Activated CD4-positive, alpha-beta T cell treated with anti-CD3 and anti-CD28 coated beads for 4 hours (primary cell): ENCODE measurements around the gene PIP.
"Not testable (repeated sequence)": the region's sequence is repeated elsewhere in the genome, so short reads cannot be mapped to it uniquely, and the experiment has no call there.

ENCODE experiments used
- DNase-seq, 2 donors: peaks; one replicate each; pipeline ENCODE4 v3.0.0-alpha.2; 2020

PIP gene

GRCh38 chr7:143131781-143132180 lies at the start of gene PIP:
PIP (plus strand) TSS chr7:143132077; CDS start chr7:143132117, 40 bp downstream.
- no peak for DNase-seq

GRCh38 chr7:143085109-143085508 lies 46.8 kb upstream of the PIP start:
- no peak for DNase-seq

GRCh38 chr7:143085610-143086009 lies 46.3 kb upstream of the PIP start:
- DNase-seq, result not testable (repeated sequence)

DNA sequence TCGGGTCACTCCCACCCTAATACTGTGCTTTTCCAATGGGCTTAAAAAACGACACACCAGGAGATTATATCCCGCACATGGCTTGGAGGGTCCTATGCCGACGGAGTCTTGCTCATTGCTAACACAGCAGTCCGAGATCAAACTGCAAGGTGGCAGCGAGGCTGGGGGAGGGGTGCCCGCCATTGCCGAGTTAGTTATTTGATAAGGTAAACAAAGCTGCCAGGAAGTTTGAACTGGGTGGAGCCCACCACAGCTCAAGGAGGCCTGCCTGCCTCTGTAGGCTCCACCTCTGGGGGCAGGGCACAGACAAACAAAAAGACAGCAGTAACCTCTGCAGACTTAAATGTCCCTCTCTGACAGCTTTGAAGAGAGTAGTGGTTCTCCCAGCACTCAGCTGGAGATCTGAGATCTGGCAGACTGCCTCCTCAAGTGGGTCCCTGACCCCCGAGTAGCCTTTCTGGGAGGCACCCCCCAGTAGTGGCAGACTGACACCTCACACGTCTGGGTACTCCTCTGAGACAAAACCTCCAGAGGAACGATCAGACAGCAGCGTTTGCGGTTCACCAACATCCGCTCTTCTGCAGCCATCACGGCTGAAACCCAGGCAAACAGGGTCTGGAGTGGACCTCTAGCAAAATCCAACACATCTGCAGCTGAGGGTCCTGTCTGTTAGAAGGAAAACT lies 43.2 kb upstream of the PIP start:
- not testable (repeated sequence) for DNase-seq

- no peak for DNase-seq
Measured at GRCh38 chr7:143096146-143096545, 35.7 kb upstream of the PIP start.

DNA sequence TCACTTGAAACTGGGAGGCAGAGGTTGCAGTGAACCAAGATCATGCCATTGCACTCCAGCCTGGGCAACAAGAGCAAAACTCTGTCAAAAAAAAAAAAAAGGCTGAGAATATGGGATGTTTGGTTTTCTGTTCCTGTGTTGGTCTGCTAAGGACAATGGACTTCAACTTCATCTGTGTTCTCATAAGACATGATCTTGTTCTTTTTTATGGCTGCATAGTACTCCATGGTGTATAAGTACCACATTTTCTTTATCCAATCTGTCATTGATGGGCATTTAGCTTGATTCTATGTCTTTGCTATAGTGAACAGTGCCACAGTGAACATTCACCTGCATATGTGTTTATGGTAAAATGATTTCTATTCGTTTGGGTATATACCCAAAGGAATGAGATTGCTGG lies 32.3 kb upstream of the PIP start:
- not testable (repeated sequence) for DNase-seq

DNA sequence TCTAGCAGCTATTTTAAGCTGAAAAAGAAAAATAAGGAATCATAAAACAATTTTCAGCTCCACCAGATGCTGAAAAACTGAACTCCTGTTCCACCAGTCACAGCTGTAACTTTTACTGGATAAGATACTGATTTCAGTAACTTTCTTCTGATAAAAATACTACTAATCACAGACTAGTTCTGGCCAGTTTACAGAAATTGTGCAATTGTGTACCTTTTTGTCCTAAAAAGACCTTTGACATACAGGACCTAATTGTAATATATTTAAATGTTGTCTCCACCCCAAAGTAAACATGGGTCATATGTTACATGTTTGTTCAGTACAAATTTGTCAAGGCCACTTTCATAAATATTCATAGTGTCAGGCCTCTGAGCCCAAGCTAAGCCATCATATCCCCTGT lies 27.1 kb upstream of the PIP start:
- DNase-seq, result no peak

- not testable (repeated sequence) for DNase-seq
Measured at GRCh38 chr7:143108019-143108418, 23.9 kb upstream of the PIP start.

- DNase-seq, result no peak
Measured at GRCh38 chr7:143117395-143117794, 14.5 kb upstream of the PIP start.

GRCh38 chr7:143120691-143121405 lies 11.0 kb upstream of the PIP start:
- no peak for DNase-seq

- DNase-seq, result not testable (repeated sequence)
Measured at GRCh38 chr7:143123326-143123725, 8.6 kb upstream of the PIP start.

DNA sequence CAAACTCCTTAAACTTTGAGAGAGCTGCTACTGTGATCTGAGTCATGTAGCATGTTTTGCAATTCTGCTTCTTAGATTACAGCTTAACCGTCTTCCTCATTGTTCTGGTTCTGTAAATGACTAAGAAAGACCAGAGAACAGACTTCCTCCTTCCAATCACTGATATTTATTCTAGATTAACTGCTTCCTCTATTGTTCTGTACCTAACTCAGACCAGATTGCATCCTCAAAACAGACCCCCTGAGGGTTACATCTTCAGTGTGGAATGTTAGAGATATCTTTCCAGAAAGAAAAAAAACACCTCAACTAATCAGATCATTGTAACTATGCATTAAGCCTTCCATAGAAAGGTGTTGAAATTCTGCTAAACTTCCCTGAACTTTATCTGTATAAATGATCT lies 5.7 kb upstream of the PIP start:
- no peak for DNase-seq

DNA sequence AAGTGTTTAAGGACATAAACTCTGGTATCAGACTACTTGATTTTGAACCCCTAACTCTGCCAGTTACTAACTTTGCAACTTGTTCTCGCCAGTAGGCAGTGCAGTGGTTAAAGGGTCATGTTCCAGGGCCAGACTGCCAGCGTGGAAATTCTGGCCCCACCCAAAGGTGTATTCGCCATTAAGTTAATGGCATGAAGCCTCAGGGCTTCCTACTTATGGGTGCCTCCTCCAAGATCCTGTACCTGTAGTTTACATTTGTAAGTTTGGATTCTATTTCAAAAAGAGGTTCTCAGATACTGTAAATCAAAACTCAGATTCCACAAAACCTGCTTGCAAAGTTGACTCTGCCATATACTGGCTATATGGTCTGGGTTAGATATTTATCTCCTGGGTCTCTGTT lies 2.8 kb upstream of the PIP start:
- no peak for DNase-seq

DNA sequence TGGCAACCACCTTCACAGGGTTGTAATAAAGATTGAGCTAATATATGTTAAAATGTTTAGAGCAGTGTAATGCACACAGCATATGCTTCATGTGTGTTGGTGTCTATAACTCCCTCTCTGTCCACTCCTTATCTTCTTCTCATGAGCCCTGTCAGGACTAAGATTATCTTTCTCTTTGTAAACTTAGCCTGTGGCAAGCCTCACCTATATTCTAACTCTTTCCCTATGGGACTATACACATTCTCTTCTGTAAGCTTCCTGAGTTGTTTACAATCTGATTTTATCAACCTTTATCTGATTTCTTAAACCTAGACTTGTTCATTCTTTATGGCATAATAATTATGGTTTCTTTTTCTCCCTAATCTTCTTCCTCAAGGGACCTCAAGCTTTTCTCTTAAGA lies 2.4 kb upstream of the PIP start:
- DNase-seq, result no peak

DNA sequence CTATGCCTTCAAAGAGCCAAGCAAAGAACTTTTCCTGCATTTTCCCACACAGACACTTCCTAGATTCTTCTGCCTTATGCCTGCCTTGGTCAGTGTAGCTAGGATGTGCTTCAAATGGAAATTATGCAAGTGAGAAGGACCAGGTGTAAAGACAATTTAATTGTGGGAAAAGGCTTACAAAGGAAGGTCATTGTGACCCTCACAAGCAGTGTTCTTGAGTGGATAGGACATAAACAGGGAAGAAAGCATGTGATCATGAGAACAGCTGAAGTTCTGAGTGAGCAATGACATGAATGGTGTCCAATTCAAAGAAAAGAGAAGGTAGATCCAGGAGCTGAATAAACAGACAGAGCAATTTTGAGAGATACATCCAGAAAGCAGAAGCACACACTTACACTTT lies 1.3 kb upstream of the PIP start:
- DNase-seq, result no peak

- no peak for DNase-seq
Measured at GRCh38 chr7:143147070-143147469, 15.2 kb downstream of the PIP start.

DNA sequence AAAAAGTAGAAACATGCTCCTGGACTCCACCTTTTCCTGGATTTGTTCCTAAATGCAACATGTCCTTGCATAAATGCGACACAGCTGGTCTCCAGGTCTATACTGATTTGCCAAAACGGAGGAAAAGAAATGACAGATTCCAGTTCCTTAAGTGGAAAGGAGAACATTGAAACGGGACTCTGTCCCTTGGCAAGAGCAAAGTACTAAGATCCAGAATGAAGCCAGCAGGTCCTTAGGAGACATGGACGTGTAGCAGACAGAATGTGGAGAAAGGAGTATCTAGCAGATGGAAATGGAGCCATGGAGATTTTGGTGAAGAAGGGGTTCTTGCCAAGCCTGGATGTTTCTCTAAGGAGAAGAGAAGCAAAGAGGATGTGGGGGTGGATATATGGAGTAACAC lies 16.2 kb downstream of the PIP start:
- no peak for DNase-seq

GRCh38 chr7:143148651-143149050 lies 16.8 kb downstream of the PIP start:
- no peak for DNase-seq

DNA sequence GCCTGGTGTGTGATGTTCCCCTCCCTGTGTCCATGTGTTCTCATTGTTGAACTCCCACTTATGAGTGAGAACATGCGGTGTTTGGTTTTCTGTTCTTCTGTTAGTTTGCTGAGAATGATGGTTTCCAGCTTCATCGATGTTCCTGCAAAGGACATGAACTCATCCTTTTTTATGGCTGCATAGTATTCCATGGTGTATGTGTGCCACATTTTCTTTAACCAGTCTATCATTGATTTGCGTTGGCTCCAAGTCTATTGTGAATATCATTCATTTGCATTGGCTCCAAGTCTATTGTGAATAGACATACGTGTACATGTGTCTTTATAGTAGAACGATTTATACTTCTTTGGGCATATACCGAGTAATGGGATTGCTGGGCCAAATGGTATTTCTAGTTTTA lies 18.8 kb downstream of the PIP start:
- DNase-seq, result not testable (repeated sequence)

- not testable (repeated sequence) for DNase-seq
Measured at GRCh38 chr7:143158617-143159016, 26.7 kb downstream of the PIP start.

- DNase-seq, result no peak
Measured at GRCh38 chr7:143171697-143172096, 39.8 kb downstream of the PIP start.

DNA sequence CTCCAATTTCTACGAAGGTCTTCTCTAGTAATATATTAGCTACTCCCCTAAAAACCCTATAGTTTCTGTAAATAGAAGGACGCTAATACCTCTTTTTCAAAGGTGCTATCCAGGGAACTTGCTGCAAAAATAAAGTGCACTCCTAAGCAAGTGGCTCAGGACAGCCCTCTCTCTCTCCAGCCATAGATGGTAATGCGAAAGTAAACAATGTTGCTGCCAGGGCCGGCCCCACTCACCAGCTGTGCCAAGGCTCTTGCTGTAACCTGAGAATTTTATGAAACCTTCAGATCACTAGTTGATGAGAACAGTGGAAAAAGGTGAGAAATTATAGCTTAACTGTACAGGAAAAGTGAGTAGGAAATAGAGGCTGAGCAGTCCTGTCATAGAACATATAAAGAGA lies 40.5 kb downstream of the PIP start:
- no peak for DNase-seq

DNA sequence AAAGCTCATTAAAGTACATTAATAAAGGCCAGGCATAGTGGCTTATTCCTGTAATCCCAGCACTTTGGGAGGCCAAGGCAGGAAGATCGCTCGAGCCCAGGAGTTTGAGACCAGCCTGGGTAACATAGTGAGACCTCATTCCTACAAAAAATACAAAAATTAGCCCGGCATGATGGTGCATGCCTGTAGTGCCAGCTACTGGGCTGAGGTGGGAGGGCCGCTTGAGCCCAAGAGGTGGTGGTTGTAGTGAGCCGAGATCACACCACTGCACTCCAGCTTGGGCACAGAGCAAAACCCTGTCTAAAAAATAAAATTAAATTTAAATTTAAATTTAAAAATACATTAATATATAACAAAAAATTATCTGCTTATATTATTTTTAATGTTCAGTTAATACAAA lies 44.3 kb downstream of the PIP start:
- no peak for DNase-seq

DNA sequence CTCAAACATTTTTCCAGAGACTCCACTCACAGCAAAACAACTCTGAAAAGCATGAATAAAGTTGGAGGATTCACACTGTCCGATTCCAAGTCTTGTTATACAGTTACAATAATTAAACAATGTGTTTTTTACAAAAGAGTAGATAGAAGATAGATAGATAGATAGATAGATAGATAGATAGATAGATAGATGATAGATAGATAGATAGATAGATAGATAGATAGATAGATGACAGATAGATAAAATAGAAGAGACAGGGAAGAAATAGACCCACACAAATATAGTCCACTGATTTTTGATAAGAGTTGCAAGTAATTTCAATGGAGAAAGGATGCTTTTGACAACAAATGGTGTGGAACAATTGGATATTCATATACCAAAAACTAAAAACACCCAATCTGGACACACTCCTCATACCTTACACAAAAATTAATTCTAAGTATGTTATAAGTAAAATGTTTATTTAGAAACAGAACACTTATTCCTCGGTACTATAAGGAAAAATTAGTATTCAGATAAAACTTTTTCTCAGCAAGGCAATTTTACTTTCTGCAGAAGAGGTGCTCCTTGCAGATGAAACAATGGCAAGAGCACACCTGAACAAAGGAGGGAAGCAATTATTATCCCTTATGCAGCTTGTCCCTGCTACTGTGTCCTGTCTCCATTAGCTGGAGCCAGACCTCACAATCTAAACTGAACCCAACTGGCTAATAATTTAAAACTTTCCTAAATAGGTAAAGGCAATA lies 45.7 kb downstream of the PIP start:
- DNase-seq, result no peak
